ENCODE data around the gene TRIM41.

The TRIM41 gene

GRCh38 chr5:181173420-181174342 is 49.4 kb upstream of the TRIM41 start:
- H3K4me1 ChIP-seq (ENCODE audit: control insufficient read depth, insufficient read depth, low read length) = peaks cover 6% of the 10 kb centered on the region; the same call in 1 of the 2 replicates
- H3K4me3 ChIP-seq (ENCODE audit: low read depth, low read length) = peak overlapping the region; percentile 40
- no peaks in the 10 kb centered on the region for H3K9me3 ChIP-seq (ENCODE audit: control insufficient read depth, insufficient read depth, low read depth, low read length)
- ChIA-PET POLR2A (interaction anchor here (1.5 to 2.1 kb wide), 6 partner anchors 11 to 50 kb away, joined by 5 to 9 read pairs (median 7); partner anchors contain the start of gene TRIM41), CTCF (interaction anchor here (0.6 to 4.3 kb wide), 9 partner anchors 10 to 305 kb away, joined by 3 to 23 read pairs (median 3); no protein-coding TSS in a partner anchor)
- peak overlapping the region; percentile 67 for H3K27ac ChIP-seq (ENCODE audit: extremely low read depth, low read depth, low read length)
- no peaks in the 10 kb centered on the region for H3K36me3 ChIP-seq (ENCODE audit: control insufficient read depth in 2 of 2, insufficient read depth in 1 of 2, low read length in 2 of 2)
- TF ChIP-seq CTCF (tag by site-specific recombination; IDR thresholded peaks at IDR 0.05) = peak; percentile 43; the same call in 1 of the 2 replicates
- TF ChIP-seq ZNF354C (tag by site-specific recombination; IDR thresholded peaks at IDR 0.05; ENCODE audit: borderline replicate concordance, low read depth) = no peak
- peak; percentile 62 for TF ChIP-seq SP3 (tag by site-specific recombination; IDR thresholded peaks at IDR 0.05)
- TF ChIP-seq SALL2 (tag by site-specific recombination; IDR thresholded peaks at IDR 0.05; ENCODE audit: borderline replicate concordance) = no peak
- TF ChIP-seq ZFP37 (tag by site-specific recombination; IDR thresholded peaks at IDR 0.05) = peak; percentile 93
- TF ChIP-seq KLF16 (tag by site-specific recombination; IDR thresholded peaks at IDR 0.05) = 0 out of 2 replicates have a peak, but pooled peaks have one; percentile 41
- peak; percentile 74; the same call in 1 of the 2 replicates for TF ChIP-seq ZNF214 (tag by site-specific recombination; IDR thresholded peaks at IDR 0.05; ENCODE audit: borderline replicate concordance)
- peak; percentile 45 for TF ChIP-seq ZNF121 (tag by site-specific recombination; IDR thresholded peaks at IDR 0.05)
- peak; percentile 16; the same call in 1 of the 2 replicates for TF ChIP-seq ZNF624 (tag by site-specific recombination; IDR thresholded peaks at IDR 0.05)
- no peak for TF ChIP-seq ZNF776 (tag by site-specific recombination; IDR thresholded peaks at IDR 0.05; ENCODE audit: borderline replicate concordance)
- peak; percentile 24; the same call in 1 of the 2 replicates for TF ChIP-seq ZNF623 (tag by site-specific recombination; IDR thresholded peaks at IDR 0.05)
- peak; percentile 86 for TF ChIP-seq KLF10 (tag by site-specific recombination; IDR thresholded peaks at IDR 0.05)
- TF ChIP-seq ZNF639 (tag by site-specific recombination; IDR thresholded peaks at IDR 0.05) = peak; percentile 90
- TF ChIP-seq ZNF610 (tag by site-specific recombination; IDR thresholded peaks at IDR 0.05; ENCODE audit: borderline replicate concordance) = peak; percentile 73; the same call in 1 of the 2 replicates
- TF ChIP-seq ZNF645 (tag by site-specific recombination; IDR thresholded peaks at IDR 0.05) = no peak
- TF ChIP-seq ZBTB20 (tag by site-specific recombination; IDR thresholded peaks at IDR 0.05) = peak; percentile 94
- TF ChIP-seq ZNF704 (tag by site-specific recombination; IDR thresholded peaks at IDR 0.05) = no peak
- TF ChIP-seq ZNF571 (tag by site-specific recombination; IDR thresholded peaks at IDR 0.05) = no peak
- peak; percentile 99 for TF ChIP-seq ZNF561 (tag by site-specific recombination; IDR thresholded peaks at IDR 0.05; ENCODE audit: borderline replicate concordance)
- no peak for TF ChIP-seq ZNF701 (tag by site-specific recombination; IDR thresholded peaks at IDR 0.05)
- peak; percentile 93; the same call in 1 of the 2 replicates for TF ChIP-seq ZNF24 (tag by site-specific recombination; IDR thresholded peaks at IDR 0.05)
- TF ChIP-seq ZNF837 (tag by site-specific recombination; IDR thresholded peaks at IDR 0.05) = no peak
- TF ChIP-seq ATF2 (tag by site-specific recombination; IDR thresholded peaks at IDR 0.05; ENCODE audit: low read depth) = no peak
- no peak; the same call in none of the 2 replicates for TF ChIP-seq ZNF513 (tag by site-specific recombination; IDR thresholded peaks at IDR 0.05)
- TF ChIP-seq ZNF10 (tag by site-specific recombination; IDR thresholded peaks at IDR 0.05) = 0 out of 2 replicates have a peak, but pooled peaks have one; percentile 79
- TF ChIP-seq ZNF544 (tag by site-specific recombination; IDR thresholded peaks at IDR 0.05) = no peak
- no peak for TF ChIP-seq ZFP41 (tag by site-specific recombination; IDR thresholded peaks at IDR 0.05; ENCODE audit: borderline replicate concordance)
- no peak for TF ChIP-seq ZNF560 (tag by site-specific recombination; IDR thresholded peaks at IDR 0.05; ENCODE audit: borderline replicate concordance)
